ENCODE data around the gene UPP1.

- TF ChIP-seq CTCF (IDR thresholded peaks at IDR 0.05; ENCODE audit: low read depth, low read length) (no peak), POLR2A (IDR thresholded peaks at IDR 0.05; ENCODE audit: extremely low read depth, insufficient read length) (no peak), MAX (IDR thresholded peaks at IDR 0.05; ENCODE audit: low read depth, low read length) (no peak), MYC (IDR thresholded peaks at IDR 0.05; ENCODE audit: low read depth, low read length) (no peak)
These were observed 11.6 kb upstream of the UPP1 start for GRCh38 chr7:48077423-48077822.

All from NB4 (cell line).